HEK293 (cell line): Measurements from ENCODE around the gene SSBP3.

ENCODE experiments used
- CTCF ChIA-PET: fragments of 350-600 bp; formaldehyde crosslinking; extraction: SDS; loops from one replicate; lab custom pipeline; 2021; ENCODE audit warnings: antibody characterized with exemption; lab: Yijun Ruan, JAX
- POLR2A ChIA-PET: fragments of 300-600 bp; formaldehyde crosslinking; extraction: SDS; loops from one replicate; lab custom pipeline; 2020; ENCODE audit warnings: antibody characterized with exemption, inconsistent platforms; lab: Yijun Ruan, JAX
- H3K27ac ChIP-seq: fragments of 200-500 bp; sonication (Bioruptor generic); 2 replicates; pipeline ENCODE4 v1.5.1; 2014; ENCODE audit warnings: low read depth, low read length, control low read depth, inconsistent platforms; ENCODE audit errors: extremely low read depth
- H3K36me3 ChIP-seq, 2 experiments: fragments of 200-500 bp in 1 of 2; sonication (Bioruptor generic) in 1 of 2; 1 replicate in 1 of 2; 2 replicates in 1 of 2; pipeline ENCODE4 v1.5.1; 2014 to 2017; ENCODE audit warnings: inconsistent platforms in 2 of 2, low read length in 2 of 2; ENCODE audit not compliant: control insufficient read depth in 2 of 2, insufficient read depth in 1 of 2
- H3K4me1 ChIP-seq: fragments of 200-500 bp; sonication (Bioruptor generic); 2 replicates; pipeline ENCODE4 v1.5.1; 2014; ENCODE audit warnings: mild to moderate bottlenecking, low read length, inconsistent platforms; ENCODE audit not compliant: control insufficient read depth, insufficient read depth
- H3K4me3 ChIP-seq: 2 replicates; pipeline ENCODE4 v1.5.1; 2011; ENCODE audit warnings: low read depth, mild to moderate bottlenecking, control low read depth, low read length, moderate library complexity
- H3K9me3 ChIP-seq: fragments of 200-500 bp; sonication (Bioruptor generic); 2 replicates; pipeline ENCODE4 v1.5.1; 2014; ENCODE audit warnings: low read depth, low read length, inconsistent platforms; ENCODE audit not compliant: control insufficient read depth, insufficient read depth
- CTCF ChIP-seq: fragments of 450-650 bp; formaldehyde crosslinking; IDR thresholded peaks from 2 replicates; pipeline ENCODE4 v1.5.1; 2016; ENCODE audit warnings: missing biosample characterization, missing genetic modification characterization
- GLIS2 ChIP-seq: fragments of 450-650 bp; formaldehyde crosslinking; IDR thresholded peaks from 2 replicates; pipeline ENCODE4 v1.5.1; 2016; ENCODE audit warnings: missing biosample characterization, missing genetic modification characterization
- OVOL3 ChIP-seq: fragments of 450-650 bp; formaldehyde crosslinking; IDR thresholded peaks from 2 replicates; pipeline ENCODE4 v1.5.1; 2016; ENCODE audit warnings: missing biosample characterization, missing genetic modification characterization
- PRDM10 ChIP-seq: fragments of 450-650 bp; formaldehyde crosslinking; IDR thresholded peaks from 2 replicates; pipeline ENCODE4 v1.5.1; 2016; ENCODE audit warnings: missing biosample characterization, missing genetic modification characterization
- SP3 ChIP-seq: fragments of 450-650 bp; formaldehyde crosslinking; IDR thresholded peaks from 2 replicates; pipeline ENCODE4 v1.5.1; 2016; ENCODE audit warnings: missing biosample characterization, missing genetic modification characterization
- ZBTB10 ChIP-seq: fragments of 450-650 bp; formaldehyde crosslinking; IDR thresholded peaks from 2 replicates; pipeline ENCODE4 v1.5.1; 2016; ENCODE audit warnings: missing biosample characterization, missing genetic modification characterization
- ZNF341 ChIP-seq: fragments of 450-650 bp; formaldehyde crosslinking; IDR thresholded peaks from 2 replicates; pipeline ENCODE4; 2016; ENCODE audit warnings: low read depth, missing biosample characterization, missing genetic modification characterization
- ZNF398 ChIP-seq: fragments of 450-650 bp; formaldehyde crosslinking; IDR thresholded peaks from 2 replicates; pipeline ENCODE4 v1.5.1; 2017; ENCODE audit warnings: missing biosample characterization, missing genetic modification characterization
- ZNF449 ChIP-seq: fragments of 450-650 bp; formaldehyde crosslinking; IDR thresholded peaks from 2 replicates; pipeline ENCODE4 v1.5.1; 2017; ENCODE audit warnings: missing biosample characterization, mild to moderate bottlenecking, missing genetic modification characterization, moderate library complexity
- ZNF514 ChIP-seq: fragments of 450-650 bp; formaldehyde crosslinking; IDR thresholded peaks from 2 replicates; pipeline ENCODE4 v1.5.1; 2016; ENCODE audit warnings: missing biosample characterization, missing genetic modification characterization
- ZNF571 ChIP-seq: fragments of 450-650 bp; formaldehyde crosslinking; IDR thresholded peaks from 2 replicates; pipeline ENCODE4 v1.5.0; 2017; ENCODE audit warnings: missing biosample characterization, missing genetic modification characterization
- ZNF580 ChIP-seq: fragments of 450-650 bp; formaldehyde crosslinking; IDR thresholded peaks from 2 replicates; pipeline ENCODE4 v1.5.1; 2016; ENCODE audit warnings: missing biosample characterization, missing genetic modification characterization
- ZNF596 ChIP-seq: fragments of 450-650 bp; IDR thresholded peaks from 2 replicates; pipeline ENCODE4 v1.5.0; 2018; ENCODE audit warnings: missing biosample characterization, mild to moderate bottlenecking, missing genetic modification characterization, moderate library complexity
- ZNF791 ChIP-seq: fragments of 450-650 bp; formaldehyde crosslinking; IDR thresholded peaks from 2 replicates; pipeline ENCODE4 v1.5.1; 2016; ENCODE audit warnings: missing biosample characterization, missing genetic modification characterization
- ZNF792 ChIP-seq: fragments of 450-650 bp; formaldehyde crosslinking; IDR thresholded peaks from 2 replicates; pipeline ENCODE4 v1.5.1; 2016; ENCODE audit warnings: missing biosample characterization, missing genetic modification characterization
- ZSCAN16 ChIP-seq: fragments of 450-650 bp; formaldehyde crosslinking; IDR thresholded peaks from 2 replicates; pipeline ENCODE4 v1.5.1; 2016; ENCODE audit warnings: missing biosample characterization, missing genetic modification characterization

The SSBP3 gene

GRCh38 chr1:54377040-54377691, 29.0 kb downstream of the SSBP3 start:
- Histone ChIP-seq H3K9me3 (no peaks in the 10 kb centered on the region), H3K36me3 (peaks cover 0 to 10% of the 10 kb centered on the region in 2 experiments; a peak in 2 of 3 replicates), H3K27ac (0 out of 2 replicates have a peak overlapping the region, but pooled peaks have one; percentile 5), H3K4me3 (no peak overlapping the region), H3K4me1 (peaks cover 10% of the 10 kb centered on the region; the same call in 1 of the 2 replicates)
- CTCF ChIA-PET = no interaction called here
- POLR2A ChIA-PET = no interaction called here
- peak; percentile 20; the same call in 1 of the 2 replicates for TF ChIP-seq PRDM10 (tag by site-specific recombination)
- TF ChIP-seq ZNF791 (tag by site-specific recombination) = no peak
- TF ChIP-seq ZNF449 (tag by site-specific recombination) = peak; percentile 75

- H3K4me1 ChIP-seq = peaks cover 10% of the 10 kb centered on the region; the same call in 1 of the 2 replicates
- ChIA-PET CTCF (no interaction called here), POLR2A (no interaction called here)
- peaks cover 0 to 10% of the 10 kb centered on the region in 2 experiments; a peak in 2 of 3 replicates for H3K36me3 ChIP-seq
- no peak overlapping the region for H3K27ac ChIP-seq
- TF ChIP-seq ZBTB10 = no peak
- no peak for TF ChIP-seq OVOL3 (tag by site-specific recombination)
- no peak for TF ChIP-seq ZSCAN16
- no peak for TF ChIP-seq ZNF596 (tag by site-specific recombination)
- no peak for TF ChIP-seq ZNF792
- no peak for TF ChIP-seq SP3 (tag by site-specific recombination)
- no peak overlapping the region for H3K4me3 ChIP-seq
- H3K9me3 ChIP-seq = no peaks in the 10 kb centered on the region
Observed at GRCh38 chr1:54376430-54377039, 29.7 kb downstream of the SSBP3 start.

- ChIA-PET CTCF (no interaction called here), POLR2A (no interaction called here)
- Histone ChIP-seq H3K9me3 (no peaks in the 10 kb centered on the region), H3K27ac (no peak overlapping the region), H3K4me3 (no peak overlapping the region), H3K36me3 (peaks cover 0 to 8% of the 10 kb centered on the region in 2 experiments; a peak in 2 of 3 replicates), H3K4me1 (peaks cover 10% of the 10 kb centered on the region; the same call in 1 of the 2 replicates)
- peak; percentile 30; the same call in 1 of the 2 replicates for TF ChIP-seq GLIS2 (tag by site-specific recombination)
- TF ChIP-seq ZNF341 = no peak
- no peak for TF ChIP-seq ZNF580
- peak; percentile 62 for TF ChIP-seq CTCF (tag by site-specific recombination)
- no peak for TF ChIP-seq ZNF571 (tag by site-specific recombination)
- TF ChIP-seq ZNF514 = no peak
- TF ChIP-seq ZNF398 = peak; percentile 75
Observed at GRCh38 chr1:54375712-54376429, 30.3 kb downstream of the SSBP3 start.
